Parathyroid adenoma (tissue), 2 donors: ENCODE results near the gene SERPINA3.

Source experiments
- H2AFZ ChIP-seq: fragments of 300-600 bp; sonication (generic); one replicate; pipeline ENCODE4 v1.7.0; 2017; ENCODE audit warnings: antibody characterized with exemption, mild to moderate bottlenecking
- H3K27ac ChIP-seq: fragments of 300-600 bp; sonication (generic); one replicate; pipeline ENCODE4 v1.7.0; 2017
- H3K27me3 ChIP-seq: fragments of 300-600 bp; sonication (generic); one replicate; pipeline ENCODE4 v1.7.0; 2017; ENCODE audit warnings: low read length; ENCODE audit not compliant: control insufficient read depth, insufficient read depth
- H3K36me3 ChIP-seq: fragments of 300-600 bp; sonication (generic); one replicate; pipeline ENCODE4 v1.7.0; 2017; ENCODE audit warnings: low read length; ENCODE audit not compliant: control insufficient read depth, insufficient read depth
- H3K4me1 ChIP-seq: fragments of 300-600 bp; sonication (generic); one replicate; pipeline ENCODE4 v1.7.0; 2017; ENCODE audit warnings: control low read depth
- H3K4me2 ChIP-seq: fragments of 300-600 bp; sonication (generic); one replicate; pipeline ENCODE4 v1.7.0; 2017; ENCODE audit warnings: low read length
- H3K4me3 ChIP-seq: fragments of 300-600 bp; sonication (generic); one replicate; pipeline ENCODE4 v1.7.0; 2017; ENCODE audit warnings: low read depth, low read length
- H3K79me2 ChIP-seq: fragments of 300-600 bp; sonication (generic); one replicate; pipeline ENCODE4 v1.7.0; 2017; ENCODE audit warnings: control low read depth
- H3K9ac ChIP-seq: fragments of 300-600 bp; sonication (generic); one replicate; pipeline ENCODE4 v1.7.0; 2017; ENCODE audit warnings: mild to moderate bottlenecking
- H3K9me3 ChIP-seq: fragments of 300-600 bp; sonication (generic); one replicate; pipeline ENCODE4 v1.7.0; 2017; ENCODE audit warnings: low read length; ENCODE audit not compliant: control insufficient read depth
- CTCF ChIP-seq: fragments of 300-600 bp; sonication (generic); IDR thresholded peaks from one replicate; pipeline ENCODE4 v1.7.0; 2017; ENCODE audit warnings: antibody characterized with exemption, mild to moderate bottlenecking
- donor health status: primary hyperparathyroidism.

Gene SERPINA3

GRCh38 chr14:94648801-94649200 lies 36.6 kb downstream of the SERPINA3 start:
- Histone ChIP-seq H3K27ac (no peak overlapping the region), H3K36me3 (no peaks in the 10 kb centered on the region), H3K4me2 (no peak overlapping the region), H3K4me1 (no peaks in the 10 kb centered on the region), H2AFZ (no peak overlapping the region), H3K4me3 (no peak overlapping the region), H3K9me3 (no peaks in the 10 kb centered on the region), H3K9ac (no peak overlapping the region), H3K27me3 (no peaks in the 10 kb centered on the region), H3K79me2 (no peaks in the 10 kb centered on the region)
- TF ChIP-seq CTCF = no peak

DNA sequence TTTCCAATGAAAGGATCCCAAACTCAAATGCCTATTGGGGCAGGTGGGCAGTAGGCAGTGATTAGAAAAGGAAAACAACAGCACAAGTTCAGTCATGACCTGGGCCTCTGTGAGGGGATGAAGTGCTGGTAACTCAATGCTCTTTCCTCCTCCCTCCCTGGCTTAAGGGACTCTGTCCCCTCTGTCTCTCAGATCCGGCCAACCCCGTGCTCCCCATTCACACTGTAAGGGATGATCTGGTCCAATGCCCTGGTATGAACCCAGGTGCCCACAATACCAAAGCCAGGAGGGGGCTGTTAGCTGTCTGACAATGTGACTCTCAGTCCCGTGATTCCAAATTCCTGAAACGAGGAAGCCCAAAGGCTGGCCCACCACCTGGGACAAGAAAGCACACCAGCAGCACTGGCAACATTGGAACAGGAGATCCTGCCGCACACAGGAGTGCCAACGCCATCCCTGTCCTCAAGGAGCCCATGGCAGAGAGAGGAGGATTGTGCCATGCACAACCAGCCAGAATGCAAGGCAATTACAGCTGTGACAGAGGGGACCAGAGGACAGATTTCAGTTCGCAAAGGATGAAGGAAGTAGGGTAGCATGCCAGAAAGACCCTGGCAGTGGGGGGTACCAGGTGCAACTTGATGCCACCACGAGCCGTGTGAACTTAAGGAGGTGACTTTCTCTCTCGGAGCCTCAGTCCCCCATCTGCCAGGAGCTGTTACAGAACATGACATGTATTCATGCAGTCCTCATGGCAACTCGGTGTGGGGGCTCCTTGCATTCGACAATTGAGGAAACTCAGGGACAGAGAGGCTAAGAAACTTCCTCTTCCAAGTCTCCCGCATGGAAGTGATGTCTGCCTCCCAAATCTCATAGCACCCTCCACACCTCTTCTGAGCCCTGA lies 37.6 kb downstream of the SERPINA3 start:
- no peaks in the 10 kb centered on the region for H3K36me3 ChIP-seq

DNA sequence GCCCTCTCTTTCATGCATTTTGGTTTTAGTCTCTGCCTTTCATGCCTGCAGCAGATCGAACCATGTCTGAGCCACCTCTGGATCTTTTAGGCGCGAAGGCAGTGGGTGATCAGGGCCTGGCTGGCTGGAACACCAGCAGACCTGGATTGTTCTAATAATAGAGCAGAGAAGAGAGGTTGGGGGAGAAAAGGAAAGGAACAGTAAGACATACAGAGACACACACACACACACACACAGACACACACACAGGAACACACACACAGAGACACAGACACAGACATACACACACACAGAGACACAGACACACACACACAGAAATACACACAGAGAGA lies 38.2 kb downstream of the SERPINA3 start:
- Histone ChIP-seq H3K27me3 (no peaks in the 10 kb centered on the region), H3K79me2 (no peaks in the 10 kb centered on the region), H3K4me2 (no peak overlapping the region), H3K4me1 (no peaks in the 10 kb centered on the region), H3K4me3 (no peak overlapping the region), H3K9ac (no peak overlapping the region), H2AFZ (no peak overlapping the region), H3K36me3 (no peaks in the 10 kb centered on the region), H3K27ac (no peak overlapping the region), H3K9me3 (no peaks in the 10 kb centered on the region)
- TF ChIP-seq CTCF = no peak

More for the DNA sequence above, 37.6 kb downstream of the SERPINA3 start:
- Histone ChIP-seq H3K4me3 (no peak overlapping the region), H2AFZ (no peak overlapping the region), H3K4me2 (no peak overlapping the region), H3K9ac (no peak overlapping the region), H3K9me3 (no peaks in the 10 kb centered on the region), H3K79me2 (no peaks in the 10 kb centered on the region), H3K4me1 (no peaks in the 10 kb centered on the region), H3K27ac (no peak overlapping the region), H3K27me3 (no peaks in the 10 kb centered on the region)
- TF ChIP-seq CTCF = no peak

DNA sequence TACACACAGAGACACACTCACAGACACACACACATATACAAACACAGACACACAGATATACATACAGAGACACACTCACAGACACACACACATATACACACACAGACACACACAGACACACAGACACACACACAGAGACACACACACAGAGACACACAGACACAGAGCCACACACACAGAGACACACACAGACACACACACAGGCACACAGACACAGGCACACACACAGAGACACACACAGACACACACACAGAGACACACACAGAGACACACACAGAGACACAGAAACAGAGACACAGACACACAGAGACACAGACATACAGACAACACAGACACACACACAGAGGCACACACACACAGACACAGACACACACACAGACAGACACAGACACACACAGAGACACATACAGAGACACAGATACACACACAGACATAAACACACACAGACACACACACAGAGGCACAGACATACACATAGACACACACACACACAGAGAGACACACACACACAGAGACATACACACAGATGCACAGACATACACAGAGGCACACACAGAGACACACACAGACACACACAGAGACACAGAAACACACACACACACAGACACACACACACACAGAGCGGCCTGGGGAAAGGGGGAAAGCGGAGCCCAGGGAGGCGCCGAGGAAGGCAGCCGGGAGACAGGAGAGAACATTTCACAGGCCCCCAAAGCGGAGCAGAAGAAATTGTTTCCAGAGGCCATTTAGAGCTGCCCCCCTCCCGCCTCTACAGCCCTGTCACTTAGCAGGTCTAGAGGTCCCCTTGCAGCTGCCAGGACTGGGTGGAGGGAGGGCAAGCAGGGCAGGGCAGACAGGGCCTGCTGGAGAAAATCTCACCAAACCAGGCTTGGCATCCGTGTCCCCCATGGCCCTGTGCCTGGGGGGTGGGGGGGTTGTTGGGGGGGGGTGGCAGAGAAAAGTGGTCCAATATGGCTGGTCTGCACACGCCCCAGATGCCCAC lies 38.9 kb downstream of the SERPINA3 start:
- Histone ChIP-seq H3K4me3 (no peak overlapping the region), H3K4me1 (no peaks in the 10 kb centered on the region), H3K9me3 (no peaks in the 10 kb centered on the region), H3K27me3 (no peaks in the 10 kb centered on the region), H3K27ac (no peak overlapping the region), H2AFZ (no peak overlapping the region), H3K36me3 (no peaks in the 10 kb centered on the region), H3K79me2 (no peaks in the 10 kb centered on the region), H3K4me2 (no peak overlapping the region), H3K9ac (no peak overlapping the region)
- TF ChIP-seq CTCF = no peak
